Activated T-helper 9 cell treated with anti-CD3 and anti-CD28 coated beads, Interleukin-2, amount 50 U/mL, for 16 hours (primary cell): ENCODE data around the gene ASTN2.

ENCODE experiments used
- DNase-seq: peaks from one replicate; pipeline ENCODE4 v3.0.0-alpha.2; 2020; ENCODE audit warnings: low read depth

ASTN2 gene, protein sequence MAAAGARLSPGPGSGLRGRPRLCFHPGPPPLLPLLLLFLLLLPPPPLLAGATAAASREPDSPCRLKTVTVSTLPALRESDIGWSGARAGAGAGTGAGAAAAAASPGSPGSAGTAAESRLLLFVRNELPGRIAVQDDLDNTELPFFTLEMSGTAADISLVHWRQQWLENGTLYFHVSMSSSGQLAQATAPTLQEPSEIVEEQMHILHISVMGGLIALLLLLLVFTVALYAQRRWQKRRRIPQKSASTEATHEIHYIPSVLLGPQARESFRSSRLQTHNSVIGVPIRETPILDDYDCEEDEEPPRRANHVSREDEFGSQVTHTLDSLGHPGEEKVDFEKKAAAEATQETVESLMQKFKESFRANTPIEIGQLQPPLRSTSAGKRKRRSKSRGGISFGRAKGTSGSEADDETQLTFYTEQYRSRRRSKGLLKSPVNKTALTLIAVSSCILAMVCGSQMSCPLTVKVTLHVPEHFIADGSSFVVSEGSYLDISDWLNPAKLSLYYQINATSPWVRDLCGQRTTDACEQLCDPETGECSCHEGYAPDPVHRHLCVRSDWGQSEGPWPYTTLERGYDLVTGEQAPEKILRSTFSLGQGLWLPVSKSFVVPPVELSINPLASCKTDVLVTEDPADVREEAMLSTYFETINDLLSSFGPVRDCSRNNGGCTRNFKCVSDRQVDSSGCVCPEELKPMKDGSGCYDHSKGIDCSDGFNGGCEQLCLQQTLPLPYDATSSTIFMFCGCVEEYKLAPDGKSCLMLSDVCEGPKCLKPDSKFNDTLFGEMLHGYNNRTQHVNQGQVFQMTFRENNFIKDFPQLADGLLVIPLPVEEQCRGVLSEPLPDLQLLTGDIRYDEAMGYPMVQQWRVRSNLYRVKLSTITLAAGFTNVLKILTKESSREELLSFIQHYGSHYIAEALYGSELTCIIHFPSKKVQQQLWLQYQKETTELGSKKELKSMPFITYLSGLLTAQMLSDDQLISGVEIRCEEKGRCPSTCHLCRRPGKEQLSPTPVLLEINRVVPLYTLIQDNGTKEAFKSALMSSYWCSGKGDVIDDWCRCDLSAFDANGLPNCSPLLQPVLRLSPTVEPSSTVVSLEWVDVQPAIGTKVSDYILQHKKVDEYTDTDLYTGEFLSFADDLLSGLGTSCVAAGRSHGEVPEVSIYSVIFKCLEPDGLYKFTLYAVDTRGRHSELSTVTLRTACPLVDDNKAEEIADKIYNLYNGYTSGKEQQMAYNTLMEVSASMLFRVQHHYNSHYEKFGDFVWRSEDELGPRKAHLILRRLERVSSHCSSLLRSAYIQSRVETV (N-terminal part only)

DNA sequence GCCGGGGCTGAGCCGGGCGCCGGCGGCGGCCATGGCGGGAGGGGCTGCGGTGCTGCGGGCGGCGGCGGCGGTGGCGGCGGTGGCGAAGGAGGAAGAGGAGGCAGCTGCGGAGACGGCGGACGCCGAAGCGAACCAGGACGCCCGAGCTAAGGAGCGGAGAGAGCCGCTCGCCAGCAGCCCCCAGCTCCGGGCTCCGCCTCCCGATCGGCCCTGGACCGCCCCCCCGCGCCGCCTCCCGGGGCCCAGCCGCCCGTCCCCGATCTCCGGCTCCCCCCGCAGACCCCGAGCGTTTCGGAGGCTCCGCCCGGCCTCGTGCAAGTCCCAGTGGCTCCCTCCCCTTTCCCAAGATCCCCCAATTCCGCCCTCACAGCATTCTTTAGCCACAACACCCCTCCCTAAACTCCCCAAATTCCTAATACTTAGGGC lies at the start of gene ASTN2:
TSS of gene ASTN2 (minus strand) at position 152 of the 426 bp plus-strand sequence. CDS start at position 33, 119 bp downstream.
- no peak for DNase-seq

DNA sequence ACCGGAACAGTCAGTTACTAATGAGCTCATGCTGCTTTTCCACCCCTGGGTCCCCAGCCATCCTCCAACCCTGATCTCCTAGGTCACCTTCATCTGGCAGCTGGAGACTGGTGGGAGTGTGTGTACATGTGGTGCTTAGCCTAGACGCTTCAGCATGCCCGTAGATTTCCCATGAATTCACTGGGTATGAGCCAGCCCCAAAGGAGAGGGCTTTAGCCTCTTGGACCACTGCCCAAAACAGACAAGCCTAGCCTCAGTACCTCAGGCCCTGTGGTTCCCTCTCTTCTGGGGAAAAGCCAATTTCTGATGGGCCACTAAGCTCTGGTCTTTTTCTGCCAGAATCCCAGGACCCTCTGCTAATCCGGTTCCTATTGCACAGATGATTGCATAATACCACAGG lies 48.0 kb upstream of the ASTN2 start:
- DNase-seq: no peak

DNA sequence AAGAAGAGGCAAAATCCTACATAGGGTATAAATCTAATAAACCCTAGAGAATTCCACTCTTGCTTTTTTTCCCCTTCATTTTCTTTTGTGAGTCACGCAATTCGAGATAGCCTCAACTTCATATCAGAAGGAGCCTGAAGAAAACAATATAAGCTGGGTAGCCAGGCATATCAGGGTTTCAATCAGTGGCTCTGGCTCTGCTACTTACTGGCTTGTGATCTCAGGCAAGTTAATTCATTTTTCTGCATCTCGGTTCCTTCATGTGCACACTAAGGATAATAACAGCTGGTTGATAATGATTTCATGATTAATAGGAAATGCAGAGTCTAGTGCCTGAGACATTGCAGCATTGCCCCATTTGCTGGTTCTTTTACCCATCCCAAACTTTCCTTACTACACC lies 46.5 kb upstream of the ASTN2 start:
- DNase-seq: no peak

DNA sequence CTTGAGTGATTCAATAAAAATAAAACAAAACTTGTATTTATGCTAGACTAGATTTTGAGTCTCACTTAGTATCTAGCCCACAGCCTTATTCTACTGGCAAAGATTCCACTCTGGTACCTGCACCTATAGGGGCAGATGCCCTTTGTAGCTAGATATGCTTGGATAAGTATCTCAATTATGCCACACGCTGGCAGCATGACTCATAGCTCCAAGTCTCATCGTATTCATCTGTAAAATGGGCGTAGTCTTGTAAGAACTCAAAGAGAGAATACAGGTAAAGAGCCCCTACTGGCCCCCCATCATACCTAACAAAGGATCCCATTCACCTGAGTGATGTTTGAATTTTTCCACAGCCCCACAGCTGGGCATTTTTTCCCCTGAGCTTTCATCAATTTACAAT lies 45.9 kb upstream of the ASTN2 start:
- no peak for DNase-seq

DNA sequence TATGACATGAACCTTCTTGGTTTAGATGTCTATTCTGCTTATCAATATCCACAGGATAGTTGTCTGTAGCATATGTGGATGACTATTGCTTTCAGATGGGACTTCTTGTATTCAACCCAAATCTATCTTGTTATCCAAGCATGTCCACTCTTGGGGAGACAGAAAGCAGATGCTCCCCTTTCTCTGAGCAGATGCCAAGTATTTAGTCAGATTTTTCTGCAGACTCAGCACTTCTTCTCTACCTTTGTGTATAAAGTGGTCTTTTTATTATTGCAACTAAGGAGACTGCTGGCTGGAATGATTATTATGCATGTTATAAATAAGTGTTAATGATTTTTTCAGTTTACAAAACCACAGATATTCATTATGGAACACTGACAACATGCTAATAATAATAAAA lies 45.1 kb upstream of the ASTN2 start:
- DNase-seq: no peak

DNA sequence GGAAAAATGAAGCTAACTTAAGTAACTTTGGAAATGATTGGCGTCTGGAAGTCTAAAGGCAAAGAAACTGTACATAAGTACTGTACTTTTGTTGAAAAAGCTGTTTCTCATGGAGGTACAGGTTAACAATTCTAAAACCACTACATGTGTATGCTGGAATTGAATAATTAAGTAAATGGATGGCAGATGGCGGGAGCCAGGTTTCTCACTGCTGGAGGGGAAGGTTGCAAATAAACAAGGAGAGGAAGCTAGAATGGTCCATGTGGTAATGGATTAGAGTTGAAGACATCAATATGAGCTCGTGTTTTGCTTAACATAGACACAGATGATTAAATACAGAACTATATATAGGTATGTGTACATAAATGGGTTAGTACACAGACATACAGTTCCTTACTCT lies 43.2 kb upstream of the ASTN2 start:
- DNase-seq: no peak

DNA sequence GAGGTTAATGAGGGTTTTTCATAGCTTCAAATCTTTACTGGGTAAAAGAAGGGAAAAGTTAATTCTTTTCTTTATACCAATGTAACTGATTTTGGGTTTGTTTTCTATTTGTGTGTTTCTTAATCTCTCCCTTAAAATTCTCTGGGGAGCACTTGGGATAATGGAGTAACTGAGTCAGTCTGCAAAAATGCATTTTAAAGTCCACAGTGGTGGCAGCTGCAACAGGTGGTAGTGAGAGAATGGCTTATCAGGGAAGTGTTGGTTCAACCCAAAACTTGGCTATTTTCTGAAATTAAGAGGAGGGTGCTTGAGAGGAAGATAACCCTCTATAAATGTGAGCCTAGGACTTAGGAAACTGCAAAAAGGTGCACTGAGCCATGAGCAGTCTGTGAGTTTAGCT lies 39.9 kb upstream of the ASTN2 start:
- DNase-seq: no peak

DNA sequence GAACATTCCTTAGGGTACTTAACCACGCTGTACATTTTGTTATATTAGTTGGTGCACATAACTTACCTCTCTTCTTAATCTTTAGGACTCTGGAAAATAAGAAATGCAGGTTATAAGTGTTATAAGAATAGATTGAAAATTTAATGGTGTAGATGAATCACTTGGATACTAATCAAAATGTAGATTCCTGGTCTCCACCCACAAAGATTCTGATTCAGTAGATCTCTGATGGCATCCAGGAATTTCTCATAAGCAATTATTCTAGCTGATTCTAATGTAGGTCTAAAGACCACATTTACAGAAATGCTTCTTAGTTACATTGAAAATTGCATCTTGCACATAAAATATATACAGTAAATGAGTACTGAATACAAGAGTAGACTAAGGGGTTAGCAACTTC lies 38.9 kb upstream of the ASTN2 start:
- DNase-seq: no peak

DNA sequence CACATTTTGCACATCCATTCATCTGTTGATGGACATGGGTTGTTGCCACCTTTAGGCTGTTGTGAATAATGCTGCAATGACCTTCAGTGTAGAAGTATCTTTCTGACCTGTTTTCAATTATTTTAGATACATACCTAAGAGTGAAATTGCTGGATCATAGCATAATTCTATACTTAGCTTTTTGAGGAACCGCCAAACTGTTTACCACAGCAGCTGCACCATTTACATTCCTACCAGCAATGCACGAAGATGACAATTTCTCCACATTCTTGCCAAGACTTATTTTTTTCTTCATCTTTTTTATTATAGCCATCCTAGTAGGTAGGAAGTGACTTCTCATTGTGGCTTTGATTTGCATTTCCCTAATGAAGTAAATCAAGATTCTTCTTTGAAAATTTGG lies 36.5 kb upstream of the ASTN2 start:
- no peak for DNase-seq

DNA sequence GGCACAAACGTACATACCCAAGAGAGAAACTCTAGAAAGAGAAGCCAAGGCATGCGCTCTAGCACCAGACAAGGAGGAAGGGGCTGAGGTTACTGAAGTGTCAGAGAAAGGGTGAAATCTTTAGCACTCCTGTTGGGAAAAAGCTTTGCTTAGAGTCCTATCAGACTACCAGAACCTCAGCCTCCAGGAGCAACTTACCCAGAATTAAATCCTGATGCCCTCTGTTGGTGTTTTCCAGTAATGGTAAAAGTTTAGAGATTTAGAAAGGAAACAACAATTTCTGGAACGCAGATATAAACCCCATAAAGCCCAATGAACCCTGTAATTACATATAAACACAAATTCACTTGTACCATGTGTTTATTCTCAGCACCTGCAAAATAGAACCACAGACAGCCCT lies 33.2 kb upstream of the ASTN2 start:
- DNase-seq: no peak

DNA sequence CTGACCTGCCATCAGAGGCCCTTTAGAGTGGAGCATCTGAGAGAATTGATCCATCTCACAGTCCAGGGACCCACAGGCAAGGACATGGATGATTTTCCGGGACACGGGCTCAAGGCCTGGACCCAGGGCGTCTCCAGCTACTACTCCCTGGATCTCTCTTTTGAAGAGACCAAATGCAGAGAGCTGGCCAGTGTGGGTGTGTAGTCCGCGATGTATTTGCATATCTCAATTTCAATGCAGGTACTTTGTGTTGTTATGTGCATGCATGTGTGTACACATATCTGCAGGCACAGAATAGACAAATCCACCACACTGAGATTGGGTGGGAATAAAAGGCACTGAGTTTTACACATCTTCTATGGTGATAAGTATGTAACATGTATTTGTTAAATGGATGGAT lies 30.8 kb upstream of the ASTN2 start:
- DNase-seq: no peak

DNA sequence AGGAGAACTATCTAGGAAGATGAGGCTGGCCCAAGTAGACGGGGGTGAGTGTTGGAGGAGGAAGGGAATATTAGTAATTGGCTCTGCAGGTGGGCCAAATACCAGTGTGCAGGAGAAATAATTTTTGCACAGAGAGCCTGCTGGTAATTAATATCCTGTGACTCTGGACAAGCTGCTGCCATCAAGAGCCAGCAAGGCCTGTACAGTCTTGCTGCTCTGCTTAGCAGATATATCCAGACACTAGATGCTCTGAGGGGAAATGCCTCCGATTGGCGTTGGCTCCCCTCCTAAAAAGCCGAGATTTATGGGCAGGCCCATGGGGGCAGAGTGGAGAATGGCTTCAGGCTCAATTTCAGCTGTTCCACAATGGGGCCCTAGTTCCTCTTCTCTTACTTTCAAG lies 29.6 kb upstream of the ASTN2 start:
- DNase-seq: no peak

DNA sequence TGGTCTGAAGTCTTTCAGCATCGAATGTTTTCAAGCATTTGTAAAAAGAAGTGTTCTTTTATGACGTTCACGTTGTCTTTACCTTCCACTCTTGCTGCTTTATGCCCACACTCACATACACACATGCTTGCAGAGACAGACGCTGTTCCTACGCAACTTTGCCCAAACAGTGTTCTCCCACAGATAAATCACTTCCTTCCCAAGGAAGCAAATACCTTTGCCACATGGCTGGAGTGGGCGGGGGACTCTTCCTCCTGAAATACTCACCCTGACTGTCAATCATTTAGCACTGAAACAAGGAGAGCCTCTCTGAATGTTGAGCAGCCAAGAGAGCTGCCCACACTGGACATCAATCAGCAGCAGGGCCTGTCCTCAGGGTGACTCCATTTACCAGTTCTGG lies 22.4 kb upstream of the ASTN2 start:
- DNase-seq: no peak

DNA sequence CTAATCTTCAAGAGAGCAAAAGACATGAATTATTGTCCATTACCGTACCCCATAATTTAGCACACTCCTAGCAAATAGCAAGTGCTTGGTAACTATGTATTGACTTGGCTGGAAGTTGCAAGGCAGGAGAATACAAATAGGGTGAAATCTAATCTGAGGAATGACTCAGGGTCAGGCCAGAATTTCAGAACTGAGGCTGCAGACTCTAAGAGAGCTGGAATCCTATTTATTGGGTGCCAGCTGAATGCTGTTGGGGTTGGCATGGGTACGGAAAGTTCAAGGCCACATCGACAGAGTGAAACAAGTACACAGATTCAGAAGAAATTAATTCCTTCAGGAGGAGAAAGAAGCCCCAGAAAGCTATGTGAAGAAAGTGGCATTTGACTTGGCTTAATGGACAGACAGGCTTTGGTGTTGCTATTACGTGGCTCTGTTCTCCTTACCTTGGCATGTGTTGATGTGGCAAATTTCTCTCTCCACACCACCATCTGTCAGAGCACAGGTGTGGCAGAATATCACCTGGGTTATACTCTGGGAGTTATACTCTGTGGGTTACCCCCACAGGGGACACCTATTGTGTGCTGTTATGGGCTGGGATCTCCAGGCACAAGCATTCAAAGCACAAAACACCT lies 20.9 kb upstream of the ASTN2 start:
- DNase-seq: no peak

DNA sequence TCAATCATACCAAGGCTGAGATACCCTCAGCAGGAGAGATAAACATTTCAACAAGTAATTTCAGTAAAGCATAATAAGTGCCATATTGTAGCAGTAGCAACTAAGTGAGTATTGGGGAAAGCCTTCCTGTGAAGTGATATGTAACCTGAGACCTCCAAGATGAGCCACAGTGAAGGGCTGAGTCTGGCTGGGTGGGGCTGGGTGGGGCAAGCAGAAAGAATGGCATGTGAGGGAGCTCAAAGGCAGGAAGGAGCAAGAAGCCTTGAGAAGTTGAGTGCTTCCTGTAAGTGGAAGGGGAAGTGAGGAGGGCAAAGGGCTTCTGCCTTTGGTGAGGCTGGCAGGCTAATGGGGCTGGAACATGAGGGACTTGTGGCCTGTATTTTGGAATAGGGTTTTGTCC lies 19.7 kb upstream of the ASTN2 start:
- no peak for DNase-seq

DNA sequence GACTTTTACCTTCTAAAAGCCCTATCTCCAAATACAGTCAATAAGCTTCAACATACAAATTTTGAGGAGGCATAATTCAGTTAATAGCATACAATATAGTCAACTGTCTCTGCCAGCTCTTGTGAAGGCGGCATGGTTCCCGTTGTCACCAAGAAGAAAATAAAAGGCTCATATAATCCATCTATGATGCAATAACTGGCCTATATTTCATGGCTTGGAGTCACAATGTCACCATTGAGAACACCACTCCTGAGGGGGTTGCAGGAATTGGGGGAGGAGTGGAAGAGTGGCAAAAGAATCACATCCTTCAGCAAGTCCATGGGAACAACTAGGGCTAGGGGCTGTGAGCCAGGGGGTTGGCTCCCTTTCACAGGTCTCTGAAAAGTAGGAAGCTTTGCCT lies 16.0 kb upstream of the ASTN2 start:
- DNase-seq: no peak

DNA sequence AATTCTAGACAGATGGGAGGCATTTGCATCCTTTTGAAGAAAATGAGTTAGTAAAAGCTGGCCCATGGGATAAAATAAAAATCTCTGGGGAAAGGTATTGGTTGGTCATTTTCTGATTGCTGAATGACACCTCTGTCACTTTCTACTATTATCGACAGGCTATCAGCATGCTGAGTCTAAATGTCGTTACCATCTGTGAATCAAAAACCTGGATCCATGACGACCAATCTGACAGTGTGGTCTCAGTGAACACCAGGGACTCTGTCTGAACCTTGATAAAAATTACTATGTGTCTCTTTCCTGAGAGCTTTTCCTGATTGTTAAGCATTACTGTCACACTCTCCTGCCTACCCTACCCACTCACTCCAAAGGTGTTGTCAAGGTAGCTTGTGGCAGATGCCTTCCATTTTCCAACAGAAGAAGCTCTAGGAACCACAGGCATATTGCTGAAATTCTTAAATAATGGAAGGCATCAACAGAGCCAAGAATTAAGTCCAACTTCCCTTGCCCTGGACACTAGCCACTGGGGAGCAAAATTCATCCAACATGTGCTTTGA lies 12.6 kb upstream of the ASTN2 start:
- DNase-seq: no peak

DNA sequence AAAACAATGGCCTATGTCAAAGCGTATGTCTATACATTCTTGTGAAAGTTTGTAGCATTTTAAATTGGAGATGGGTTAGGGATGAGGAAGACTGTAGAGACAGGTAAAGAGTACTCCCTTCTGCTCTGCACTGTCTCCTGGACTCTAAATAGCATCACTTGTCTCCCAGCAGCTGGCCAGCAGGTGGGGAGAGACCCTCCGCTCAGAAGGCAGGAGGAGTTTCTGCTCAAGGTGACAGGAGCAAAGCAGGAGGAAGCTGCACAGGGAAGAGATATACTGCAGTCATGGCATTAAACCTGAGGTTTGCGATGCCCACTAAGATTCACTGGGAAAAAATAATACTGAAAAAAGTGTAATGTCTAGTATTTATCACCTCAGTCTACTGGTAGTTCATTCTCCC lies 10.7 kb upstream of the ASTN2 start:
- DNase-seq: no peak

DNA sequence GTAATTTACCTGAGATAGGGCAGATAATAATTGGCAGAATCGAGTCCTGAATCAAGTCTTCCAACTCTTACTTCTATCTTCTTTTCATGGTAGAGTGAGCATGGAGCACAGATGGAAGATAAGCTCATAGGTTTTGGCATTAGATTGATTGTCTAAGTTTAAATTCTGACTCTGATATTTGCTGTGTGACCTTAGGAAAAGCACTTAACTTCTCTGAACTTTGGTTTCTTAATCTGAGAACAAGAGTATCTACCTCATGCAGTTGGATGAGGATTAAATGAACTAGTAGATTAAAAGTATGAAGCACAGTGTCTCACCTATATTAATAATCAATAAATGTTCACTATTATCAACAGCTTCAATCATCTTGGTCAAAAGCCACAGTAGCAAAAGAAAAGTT lies 9.4 kb upstream of the ASTN2 start:
- no peak for DNase-seq

DNA sequence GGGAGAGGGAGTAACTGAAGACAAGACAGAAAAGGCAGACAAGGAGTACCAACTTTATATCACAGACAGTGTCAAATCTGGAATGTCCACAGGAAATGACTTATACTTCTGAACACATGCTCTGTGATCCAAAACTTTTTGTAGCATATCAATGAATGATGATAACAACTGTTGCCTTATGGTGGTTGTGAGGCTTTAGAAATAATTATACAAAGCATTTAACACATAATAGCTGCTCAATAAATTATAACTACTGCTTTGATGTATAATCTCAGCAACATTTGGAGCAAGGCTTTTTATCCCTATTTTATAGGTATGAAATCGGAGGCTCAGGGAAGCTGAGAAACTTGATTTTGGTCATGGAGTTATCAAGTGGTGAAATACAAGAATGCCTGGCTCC lies 3.3 kb upstream of the ASTN2 start:
- DNase-seq: no peak

DNA sequence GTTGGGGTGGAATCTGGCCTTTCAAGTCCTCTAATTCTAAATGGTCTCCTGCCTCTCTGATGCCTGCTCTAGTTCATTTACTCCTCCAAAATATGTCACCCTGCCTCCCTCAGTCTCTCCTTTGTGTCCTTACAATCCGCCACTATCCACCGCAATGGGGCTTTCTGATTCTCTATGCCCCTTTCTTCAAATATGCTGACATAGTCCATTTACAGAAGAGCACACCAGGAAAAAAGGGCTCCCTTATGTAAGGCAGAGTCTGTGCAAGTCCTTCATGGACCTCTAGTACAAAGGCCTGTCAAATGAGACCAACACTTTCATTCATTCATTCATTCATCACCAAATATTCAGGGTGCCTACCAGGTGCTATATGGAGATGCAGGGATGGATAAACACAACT lies 2.0 kb upstream of the ASTN2 start:
- no peak for DNase-seq
